GM21360 (cell line): ENCODE measurements around the gene SAFB2.

Experiments used
- ATAC-seq: cut with Tn5 transposase; IDR thresholded peaks from one replicate; pipeline ENCODE4 v1.9.1; 2021; ENCODE audit warnings: mild to moderate bottlenecking, moderate library complexity; ENCODE audit not compliant: unreplicated experiment

SAFB2 gene

DNA sequence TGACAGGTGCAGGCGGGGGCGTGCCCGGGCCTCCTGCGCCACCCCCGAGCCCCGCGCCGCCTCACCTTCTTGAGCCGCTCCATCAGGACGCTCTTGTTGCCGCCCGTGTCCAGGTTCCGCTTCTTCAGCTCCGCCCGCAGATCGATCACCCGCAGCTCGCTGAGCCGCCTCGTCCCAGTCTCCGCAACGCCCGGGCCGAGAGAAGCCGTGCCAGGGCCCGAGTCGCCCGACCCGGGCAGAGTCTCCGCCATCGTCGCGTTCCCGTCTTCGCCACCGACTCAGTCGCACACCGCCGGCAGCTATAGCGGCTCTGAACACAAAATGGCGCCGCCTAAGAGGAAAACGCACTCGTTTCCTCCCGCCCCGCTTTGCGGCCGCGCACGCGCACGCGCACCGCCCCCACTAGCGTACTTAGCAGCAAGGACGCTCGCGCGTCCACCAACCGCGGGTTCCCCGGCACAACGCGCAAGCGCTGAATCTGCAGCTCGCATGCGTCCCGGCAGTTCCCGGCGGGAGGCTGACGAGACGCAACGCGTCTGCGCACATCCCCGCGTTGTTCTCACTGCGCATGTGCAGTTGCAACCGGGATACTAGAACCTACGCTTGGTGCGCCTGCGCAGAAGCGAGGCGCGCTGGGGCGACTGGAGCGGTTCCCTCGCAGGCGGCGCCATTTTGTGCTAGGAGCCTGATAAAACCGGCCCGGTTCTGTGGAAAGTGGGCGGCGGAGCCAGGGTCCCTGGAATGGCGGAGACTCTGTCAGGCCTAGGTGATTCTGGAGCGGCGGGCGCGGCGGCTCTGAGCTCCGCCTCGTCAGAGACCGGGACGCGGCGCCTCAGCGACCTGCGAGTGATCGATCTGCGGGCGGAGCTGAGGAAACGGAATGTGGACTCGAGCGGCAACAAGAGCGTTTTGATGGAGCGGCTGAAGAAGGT lies at the start of gene SAFB2, which contains the start of gene SAFB:
SAFB2 (minus strand) TSS at position 312 of the 932 bp plus-strand sequence; CDS start at position 251, 61 bp downstream.
SAFB (plus strand) TSS at position 619 of the 932 bp plus-strand sequence; CDS start at position 742, 123 bp downstream.
- ATAC-seq = peak; percentile 72

DNA sequence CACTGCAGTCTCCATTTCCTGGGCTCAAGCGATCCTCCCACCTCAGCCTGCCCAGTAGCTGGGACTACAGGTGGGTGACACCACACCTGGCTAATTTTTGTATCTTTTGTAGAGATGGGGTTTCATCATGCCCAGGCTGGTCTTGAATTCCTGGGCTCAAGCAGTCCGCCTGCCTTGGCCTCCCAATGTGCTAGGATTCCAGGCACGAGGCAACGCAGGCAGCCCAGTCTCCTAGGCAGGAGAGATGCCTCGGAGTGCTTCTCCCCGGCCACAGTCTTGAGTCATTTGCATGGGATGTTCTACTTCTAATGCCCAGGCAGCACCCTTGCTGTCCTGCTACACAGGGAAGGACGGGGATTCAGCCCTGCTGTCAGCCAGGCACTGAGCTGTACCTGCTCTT lies 49.0 kb upstream of the SAFB2 start:
- ATAC-seq = no peak

DNA sequence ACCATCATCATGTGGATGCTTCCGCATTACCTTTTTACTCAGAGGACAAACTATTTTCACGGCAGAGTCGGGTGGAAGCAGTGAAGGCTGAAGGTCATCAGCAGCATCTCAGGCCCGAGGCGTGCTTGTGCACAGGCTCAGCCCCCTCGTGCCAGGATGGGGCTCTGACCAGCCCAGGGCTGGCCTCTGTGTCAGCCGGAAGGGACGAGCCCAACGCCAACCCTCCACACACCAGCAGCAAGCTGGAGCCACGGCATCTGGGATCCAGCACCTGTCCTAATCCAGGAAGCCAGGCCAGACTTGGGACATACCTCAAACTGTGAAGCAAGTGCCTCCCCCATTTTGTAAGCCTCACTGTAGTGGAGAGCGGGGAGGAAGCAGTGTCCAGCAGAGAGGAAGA lies 46.6 kb upstream of the SAFB2 start:
- ATAC-seq = no peak

DNA sequence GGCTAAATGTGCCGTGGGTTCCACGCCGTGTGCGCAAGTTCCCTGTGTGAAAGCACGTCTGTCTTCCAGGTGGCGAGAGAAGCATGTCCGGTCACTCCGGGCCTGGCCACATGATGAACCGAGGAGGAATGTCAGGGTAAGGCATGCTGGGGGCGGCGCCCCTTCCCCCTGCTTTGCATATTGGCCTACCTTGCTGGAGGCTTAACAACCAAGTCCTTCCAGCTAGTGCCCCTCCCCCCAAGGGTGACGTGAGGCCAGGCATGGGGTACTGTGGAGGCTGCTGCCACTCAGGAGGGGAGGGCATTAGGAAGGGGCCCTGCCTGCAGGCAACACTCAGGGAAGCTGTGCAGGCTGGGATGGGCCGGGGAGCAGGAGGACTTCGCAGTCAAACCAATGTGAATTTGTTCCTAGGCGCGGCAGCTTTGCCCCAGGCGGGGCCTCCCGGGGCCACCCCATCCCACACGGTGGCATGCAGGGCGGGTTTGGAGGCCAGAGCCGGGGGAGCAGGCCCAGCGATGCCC lies 45.2 kb upstream of the SAFB2 start:
- ATAC-seq = no peak

DNA sequence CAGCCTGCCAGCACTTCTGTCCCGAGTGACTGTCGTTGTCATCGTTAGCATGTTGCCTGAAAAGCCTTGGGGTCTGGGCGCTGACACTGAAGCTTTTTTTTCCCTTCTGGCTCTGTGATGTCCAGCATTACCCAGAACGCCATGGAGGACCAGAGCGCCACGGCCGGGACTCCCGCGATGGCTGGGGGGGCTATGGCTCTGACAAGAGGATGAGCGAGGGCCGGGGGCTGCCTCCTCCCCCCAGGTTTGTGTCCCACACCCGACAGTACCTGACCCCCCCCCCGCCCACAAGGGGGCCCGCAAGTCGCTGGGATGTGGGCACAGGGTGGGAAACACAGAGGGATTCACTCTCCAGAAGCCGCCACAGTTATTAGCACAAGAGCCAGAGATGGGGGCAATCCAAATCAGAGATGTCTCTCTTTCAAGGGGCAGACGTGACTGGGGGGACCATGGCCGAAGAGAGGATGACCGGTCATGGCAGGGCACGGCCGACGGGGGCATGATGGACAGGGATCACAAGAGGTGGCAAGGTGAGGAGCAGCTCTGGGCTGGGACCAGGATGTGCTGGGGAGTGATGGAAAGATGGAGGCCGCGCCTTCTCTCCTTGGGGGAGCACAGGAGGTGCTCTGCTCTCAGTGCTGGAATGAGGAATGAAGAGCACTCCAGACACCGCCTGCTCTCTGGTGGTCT lies 44.5 kb upstream of the SAFB2 start:
- ATAC-seq = no peak

DNA sequence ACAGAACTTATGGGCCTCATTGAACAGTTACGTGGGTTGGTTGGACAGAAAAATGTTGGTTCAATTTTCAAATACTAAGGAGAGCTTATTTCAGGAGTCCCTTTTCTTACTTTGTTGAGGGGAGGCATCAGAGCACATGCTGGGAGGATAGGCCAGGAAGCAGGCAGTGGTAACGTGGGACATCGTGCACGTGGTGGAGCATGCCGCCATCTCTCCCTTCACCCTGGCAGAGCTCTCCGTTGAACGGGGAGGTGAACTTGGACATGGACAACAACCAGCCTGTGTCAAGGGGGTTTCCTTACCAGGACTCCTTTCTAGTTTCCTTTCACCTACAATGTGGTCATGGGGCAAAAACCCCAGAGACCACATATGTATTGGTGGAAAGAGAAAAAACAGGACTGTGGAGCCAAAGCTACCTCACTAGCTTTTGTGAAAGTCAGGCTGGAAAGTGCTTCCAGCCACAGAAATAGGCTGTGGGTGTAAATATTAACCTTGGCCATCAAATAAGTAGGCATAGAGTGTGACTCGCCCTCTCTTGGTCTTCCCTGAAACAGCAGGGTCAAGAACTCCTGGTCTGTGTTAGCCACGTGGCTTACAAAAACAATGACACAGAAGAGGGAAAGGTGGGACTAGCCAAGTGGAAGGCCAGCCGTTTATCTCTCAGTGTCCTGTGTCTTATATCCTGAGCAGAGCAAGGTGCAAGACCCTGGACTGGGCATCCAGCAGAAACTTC lies 43.4 kb upstream of the SAFB2 start:
- no peak for ATAC-seq

DNA sequence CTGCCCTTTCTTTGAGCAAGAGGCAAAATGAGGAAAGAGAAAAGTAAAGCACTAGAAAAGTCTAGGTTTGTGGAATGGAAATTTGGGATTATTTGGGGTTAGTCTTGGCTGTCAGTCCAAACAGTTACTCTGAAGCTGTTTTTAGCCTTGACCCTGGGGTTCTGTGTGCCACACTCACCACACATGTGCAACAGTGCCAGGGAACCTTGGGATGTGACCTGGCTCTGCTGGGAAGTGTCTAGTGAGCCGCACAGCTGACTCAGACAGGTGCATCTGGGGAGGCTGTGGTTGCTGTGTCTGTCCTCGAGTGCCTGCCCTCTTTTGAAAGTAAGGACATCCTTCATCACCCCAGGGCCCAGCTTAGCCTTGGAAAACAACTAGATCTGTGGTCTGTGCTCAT lies 41.9 kb upstream of the SAFB2 start:
- ATAC-seq = no peak

DNA sequence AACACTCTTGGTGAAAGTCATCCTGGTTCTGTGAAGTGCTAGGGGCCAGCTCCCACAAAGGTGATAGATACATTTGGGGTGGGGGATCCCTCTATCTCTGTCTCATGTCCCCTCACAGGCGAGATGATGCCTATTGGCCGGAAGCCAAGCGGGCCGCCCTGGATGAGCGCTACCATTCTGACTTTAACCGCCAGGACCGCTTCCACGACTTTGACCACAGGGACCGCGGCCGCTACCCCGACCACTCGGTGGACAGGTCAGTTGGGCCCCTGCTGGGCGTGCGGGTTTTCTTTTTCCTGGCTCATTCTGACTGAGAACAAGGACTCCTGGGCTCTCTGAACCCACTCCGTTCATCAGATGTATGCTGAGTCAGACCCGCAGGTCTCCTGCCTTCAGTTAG lies 41.3 kb upstream of the SAFB2 start:
- ATAC-seq = no peak

DNA sequence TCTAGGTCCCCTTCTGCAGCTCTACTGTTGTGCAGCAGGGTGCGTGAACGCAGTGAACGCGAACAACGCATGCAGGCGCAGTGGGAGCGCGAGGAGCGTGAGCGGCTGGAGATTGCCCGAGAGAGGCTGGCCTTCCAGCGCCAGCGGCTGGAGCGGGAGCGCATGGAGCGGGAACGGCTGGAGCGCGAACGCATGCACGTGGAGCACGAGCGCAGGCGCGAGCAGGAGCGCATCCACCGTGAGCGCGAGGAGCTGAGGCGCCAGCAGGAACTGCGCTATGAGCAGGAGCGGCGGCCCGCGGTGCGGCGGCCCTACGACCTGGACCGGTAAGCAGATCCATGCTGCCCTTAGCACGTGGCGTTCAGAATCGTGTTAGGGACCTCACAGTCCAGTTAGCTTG lies 38.9 kb upstream of the SAFB2 start:
- ATAC-seq = no peak

DNA sequence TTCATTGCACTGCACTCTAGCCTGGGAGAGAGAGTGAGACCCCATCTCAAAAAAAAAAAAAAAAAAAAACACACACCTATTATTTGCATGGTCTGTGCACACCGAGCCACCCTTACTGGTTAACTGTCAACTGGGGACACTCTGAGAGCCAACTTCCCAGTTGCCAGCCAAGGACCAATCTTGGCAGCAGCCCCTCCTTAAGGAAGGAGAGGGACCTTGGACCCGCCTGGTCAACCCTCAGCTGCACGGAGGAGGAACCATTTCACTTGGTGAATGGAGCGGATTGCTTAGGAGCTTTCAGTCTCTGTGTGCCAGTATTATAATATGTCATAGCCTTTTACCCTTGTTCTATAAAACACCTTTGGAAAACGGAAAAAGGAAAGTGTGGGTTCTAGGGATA lies 32.8 kb upstream of the SAFB2 start:
- no peak for ATAC-seq

DNA sequence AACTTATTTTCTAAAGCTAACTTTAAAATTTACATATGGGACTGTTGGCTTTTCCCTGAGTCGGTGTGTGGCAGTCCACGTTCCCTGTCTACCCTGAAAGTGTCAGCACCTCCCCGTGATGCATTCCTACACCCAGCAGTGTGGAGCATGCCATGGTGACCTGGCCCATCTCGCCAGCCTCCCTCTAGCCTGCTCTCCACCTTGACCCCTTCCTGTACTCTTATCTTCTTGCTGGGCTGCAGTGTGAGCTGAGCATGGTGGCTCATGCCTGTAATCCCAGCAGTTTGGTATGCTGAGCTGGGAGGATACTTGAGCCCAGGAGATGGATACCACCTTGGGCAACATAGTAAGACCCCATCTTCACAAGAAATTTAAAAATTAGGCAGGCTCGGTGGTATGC lies 32.4 kb upstream of the SAFB2 start:
- ATAC-seq = no peak

DNA sequence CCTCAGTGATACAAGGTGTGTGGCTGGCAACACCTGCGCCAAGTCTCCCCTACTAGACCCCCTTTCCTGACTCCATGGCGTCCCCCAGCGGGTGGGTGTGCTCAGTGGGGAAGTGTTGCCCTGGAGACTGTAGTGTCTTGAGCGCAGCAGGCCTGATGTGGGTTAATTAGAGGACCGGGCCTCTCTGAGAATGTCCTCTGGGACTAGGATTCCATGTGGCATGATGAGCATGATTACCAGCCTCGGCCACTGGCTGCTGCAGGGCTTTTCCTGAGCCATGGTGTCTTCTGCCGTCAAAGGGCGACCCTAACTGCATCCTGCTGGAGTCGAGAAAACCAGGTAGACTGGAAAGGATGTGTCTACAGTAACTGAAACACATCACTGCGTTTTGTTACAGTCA lies 29.7 kb upstream of the SAFB2 start:
- no peak for ATAC-seq

DNA sequence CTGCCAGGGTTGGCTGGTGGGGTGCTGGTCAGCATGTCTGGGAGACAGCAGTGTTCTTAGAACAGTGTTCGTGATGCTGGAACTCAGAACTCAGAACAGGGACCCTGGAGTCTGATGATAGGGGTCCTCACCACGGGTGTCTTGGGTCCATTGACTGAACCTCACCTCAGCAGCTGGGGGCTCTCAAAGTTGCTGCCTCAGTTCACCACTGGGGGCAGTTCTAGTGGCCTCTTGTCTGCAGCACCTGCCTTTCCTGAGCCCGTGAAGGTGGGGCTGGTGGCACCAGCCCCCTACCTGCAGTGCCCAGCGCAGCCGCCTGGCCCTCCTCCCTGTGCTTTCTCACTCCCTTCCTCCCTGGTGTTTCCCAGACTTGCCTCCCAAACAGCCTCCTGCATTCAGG lies 28.8 kb upstream of the SAFB2 start:
- no peak for ATAC-seq

DNA sequence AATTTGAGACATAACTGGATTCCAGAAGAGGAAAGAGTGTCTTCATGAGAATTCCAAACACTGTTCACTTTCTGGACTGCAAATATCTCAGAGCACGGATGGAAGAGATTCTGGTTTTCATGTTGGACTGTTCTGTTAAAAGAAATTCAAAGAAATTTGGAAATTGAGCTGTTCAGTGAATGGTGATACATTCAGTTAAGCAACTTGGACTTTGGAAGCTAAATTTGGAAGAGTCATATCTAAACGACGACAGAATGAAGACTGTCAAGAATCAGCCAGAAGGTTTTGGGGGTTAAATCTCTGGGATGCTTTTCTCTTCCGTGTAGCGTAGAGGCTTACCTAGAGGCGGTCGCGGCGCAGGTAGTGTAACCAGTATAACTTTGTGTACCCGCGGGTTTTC lies 25.9 kb upstream of the SAFB2 start:
- ATAC-seq = no peak

DNA sequence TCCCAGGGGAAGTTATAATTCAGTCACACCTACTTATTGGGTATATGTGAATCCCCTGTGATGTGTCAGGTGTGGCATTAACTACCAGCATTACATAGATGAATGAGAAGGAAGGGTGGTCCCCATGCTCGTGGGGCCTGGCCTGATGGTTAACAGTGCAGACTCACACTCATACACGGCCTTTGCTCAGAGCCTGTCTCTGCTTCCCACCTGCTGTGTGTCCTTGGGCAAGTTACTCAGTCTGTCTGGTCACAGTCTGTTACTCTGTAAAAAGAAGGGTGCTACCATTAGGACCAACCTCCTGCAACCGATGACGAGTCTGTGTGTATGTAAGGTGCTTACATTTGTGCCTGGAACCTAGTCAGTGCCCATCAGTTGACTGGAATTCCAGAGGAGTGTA lies 24.1 kb upstream of the SAFB2 start:
- no peak for ATAC-seq

DNA sequence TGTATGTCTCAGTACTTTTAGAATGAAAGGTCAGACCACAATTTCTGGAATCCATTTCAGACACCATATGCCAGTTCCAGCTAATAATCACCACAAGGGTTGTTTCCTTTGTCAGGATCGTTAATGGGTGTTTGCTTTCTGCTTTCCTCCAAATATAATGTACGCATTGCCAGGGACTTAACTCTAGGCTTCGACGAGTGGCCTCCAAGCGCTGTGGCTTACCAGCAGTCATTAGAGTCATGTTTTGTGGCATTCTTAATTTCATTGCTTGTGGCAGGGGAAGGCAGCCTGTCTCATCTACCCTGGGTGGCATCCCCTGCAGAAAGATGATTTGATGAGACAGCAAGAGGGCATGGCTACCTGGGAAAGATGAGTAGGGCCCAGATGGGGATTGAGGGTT lies 22.8 kb upstream of the SAFB2 start:
- ATAC-seq = no peak

DNA sequence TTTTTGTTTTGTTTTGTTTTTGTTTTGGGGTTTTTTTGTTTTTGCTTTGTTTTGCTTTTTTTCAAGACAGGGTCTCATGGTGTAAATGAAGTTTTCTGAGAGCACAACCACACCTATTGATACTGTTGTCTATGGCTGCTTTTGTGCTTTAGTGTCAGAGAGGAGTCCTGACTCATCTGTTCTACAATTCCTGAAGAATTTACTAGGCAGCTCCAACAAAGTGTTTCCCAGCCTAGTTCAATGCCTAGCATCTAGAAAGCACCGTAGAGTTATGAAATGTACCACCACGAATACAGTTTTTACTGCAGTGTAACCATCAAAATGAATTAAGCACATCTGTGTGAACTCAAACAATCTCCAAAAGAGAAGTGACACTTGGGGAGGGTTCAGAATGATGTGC lies 21.5 kb upstream of the SAFB2 start:
- ATAC-seq = no peak

DNA sequence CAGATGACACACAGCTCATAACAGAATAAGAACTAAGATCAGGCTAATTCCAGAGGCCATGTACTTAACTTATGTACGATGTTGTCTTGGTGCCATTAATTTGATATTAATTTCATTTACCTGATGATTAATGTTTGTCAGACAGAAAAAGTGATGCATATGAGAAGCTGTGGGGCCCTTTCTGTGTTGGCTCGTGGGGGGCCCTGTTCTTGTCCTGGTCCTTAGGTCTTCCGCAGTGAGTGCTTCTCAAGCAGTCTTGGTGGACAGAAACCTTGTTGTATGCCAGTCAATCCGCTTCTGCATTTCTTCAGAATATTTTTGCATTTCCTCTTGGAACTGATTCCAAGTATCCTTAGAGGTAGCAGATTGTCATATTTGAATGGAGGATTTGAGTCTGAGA lies 20.5 kb upstream of the SAFB2 start:
- ATAC-seq = no peak

DNA sequence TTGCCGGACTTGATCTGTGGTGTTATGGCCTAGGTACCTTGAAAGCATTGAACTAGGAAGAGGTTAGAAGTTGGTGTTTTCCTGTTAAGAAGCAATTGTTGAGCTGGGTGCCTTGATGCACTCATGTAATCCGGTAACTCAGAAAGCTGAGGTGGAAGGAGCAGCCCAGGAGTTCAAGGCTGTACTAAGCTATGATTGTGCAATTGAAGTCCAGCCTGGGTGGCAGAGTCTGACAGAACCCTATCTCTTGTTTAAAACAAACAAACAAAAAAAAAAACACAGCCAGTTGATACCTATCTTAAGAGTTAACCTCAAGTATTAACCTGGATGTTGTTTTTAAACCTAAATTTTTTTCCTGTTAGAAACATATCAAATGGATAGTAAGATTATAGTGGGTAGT lies 19.6 kb upstream of the SAFB2 start:
- no peak for ATAC-seq

DNA sequence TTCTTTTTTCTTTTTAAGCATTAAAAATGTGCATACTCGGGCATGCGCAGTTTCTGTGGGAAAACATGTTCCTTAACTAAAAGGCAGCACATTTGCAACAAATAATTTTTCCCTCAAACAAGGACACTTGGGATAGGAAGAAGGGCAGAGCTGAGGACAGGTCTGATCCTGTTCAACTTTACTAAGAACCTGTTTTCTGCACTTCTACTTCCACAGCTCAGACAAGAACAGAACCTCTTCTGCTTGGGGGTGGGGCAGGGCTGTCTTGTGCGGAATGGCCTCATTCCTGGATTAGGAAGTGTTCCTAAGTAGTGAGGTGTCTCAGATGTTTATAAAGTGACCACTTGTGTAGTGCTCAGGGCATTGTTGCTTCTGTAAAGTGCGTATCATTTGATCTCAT lies 18.6 kb upstream of the SAFB2 start:
- no peak for ATAC-seq

DNA sequence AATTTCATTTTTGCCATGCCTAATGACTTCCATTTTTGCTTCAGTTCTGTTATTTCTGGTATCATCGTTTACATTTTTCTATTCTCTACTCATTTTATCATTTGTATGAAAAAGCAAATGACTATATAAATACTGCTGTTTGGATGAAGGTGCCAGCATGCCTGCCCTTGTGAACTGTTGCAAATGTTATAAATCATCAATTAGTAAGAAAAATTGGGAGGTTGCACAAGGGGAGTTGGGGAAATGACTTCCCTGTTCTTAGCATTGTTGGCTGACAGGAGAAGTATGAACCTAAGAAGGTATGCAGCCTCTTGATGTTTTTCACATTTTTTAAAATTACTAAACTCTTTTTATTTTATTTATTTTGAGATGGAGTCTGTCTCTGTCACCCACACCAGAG lies 15.4 kb upstream of the SAFB2 start:
- no peak for ATAC-seq
